Neural progenitor cell (in vitro differentiated cells): Measurements from ENCODE around the gene UBE2G2. TPM values are rescaled to one million over a fixed set of nuclear protein-coding genes. Genes with fewer than 3 reads are reported as not detected.

Experiments
- DNase-seq: peaks from one replicate; pipeline ENCODE4 v3.0.0-alpha.2; 2016; ENCODE audit warnings: low spot score
- H2AFZ ChIP-seq: fragments of 200-600 bp; sonication (generic); replicated peaks from 2 replicates; pipeline ENCODE4 v1.6.1; 2016; ENCODE audit warnings: antibody characterized with exemption
- H3F3A ChIP-seq: fragments of 200-600 bp; sonication (generic); 2 replicates; pipeline ENCODE4 v1.6.1; 2016; ENCODE audit warnings: antibody characterized with exemption, low read depth
- H3K27ac ChIP-seq: fragments of 200-600 bp; sonication (generic); 2 replicates; pipeline ENCODE4 v1.5.1; 2016; ENCODE audit warnings: mild to moderate bottlenecking
- H3K27me3 ChIP-seq: fragments of 200-600 bp; sonication (generic); 2 replicates; pipeline ENCODE4 v1.6.1; 2016; ENCODE audit warnings: mild to moderate bottlenecking, moderate library complexity
- H3K36me3 ChIP-seq: fragments of 200-600 bp; sonication (generic); 2 replicates; pipeline ENCODE4 v1.5.1; 2016
- H3K4me1 ChIP-seq: fragments of 200-600 bp; sonication (generic); 2 replicates; pipeline ENCODE4 v1.6.1; 2016; ENCODE audit warnings: mixed run types
- H3K4me2 ChIP-seq: fragments of 200-600 bp; sonication (generic); 2 replicates; pipeline ENCODE4 v1.6.1; 2016
- H3K4me3 ChIP-seq: fragments of 200-600 bp; sonication (generic); 2 replicates; pipeline ENCODE4 v1.5.1; 2016
- H3K79me2 ChIP-seq: fragments of 200-600 bp; sonication (generic); 2 replicates; pipeline ENCODE4 v1.6.1; 2016; ENCODE audit warnings: low read depth
- H3K9ac ChIP-seq: fragments of 200-600 bp; sonication (generic); 2 replicates; pipeline ENCODE4 v1.6.1; 2016
- H3K9me3 ChIP-seq: fragments of 200-600 bp; sonication (generic); 2 replicates; pipeline ENCODE4 v1.5.1; 2016; ENCODE audit warnings: low read depth
- H4K20me1 ChIP-seq: fragments of 200-600 bp; sonication (generic); 2 replicates; pipeline ENCODE4 v1.6.1; 2016; ENCODE audit warnings: low read depth
- H3K27ac Mint-ChIP-seq: 3 replicates; pipeline ENCODE4 v1.8.0; 2021; ENCODE audit warnings: mixed read lengths
- H3K27me3 Mint-ChIP-seq: 2 replicates; pipeline ENCODE4 v1.8.0; 2022; ENCODE audit warnings: low read depth, mild to moderate bottlenecking, inconsistent platforms, moderate library complexity, mixed read lengths; ENCODE audit not compliant: insufficient read depth
- H3K36me3 Mint-ChIP-seq: 3 replicates; pipeline ENCODE4 v1.8.0; 2021; ENCODE audit warnings: mixed read lengths
- H3K4me1 Mint-ChIP-seq: 3 replicates; pipeline ENCODE4 v1.8.0; 2021; ENCODE audit warnings: mixed read lengths
- H3K4me3 Mint-ChIP-seq: 3 replicates; pipeline ENCODE4 v1.8.0; 2021; ENCODE audit warnings: mild to moderate bottlenecking, moderate library complexity, mixed read lengths
- H3K9me3 Mint-ChIP-seq: 3 replicates; pipeline ENCODE4 v1.8.0; 2020; ENCODE audit warnings: mixed read lengths
- CTCF ChIP-seq: fragments of 200-600 bp; sonication (generic); IDR thresholded peaks from 2 replicates; pipeline ENCODE4 v1.5.1; 2017; ENCODE audit warnings: antibody characterized with exemption, mild to moderate bottlenecking
- EZH2 ChIP-seq: fragments of 200-600 bp; sonication (generic); IDR thresholded peaks from 2 replicates; pipeline ENCODE4 v1.6.1; 2017; ENCODE audit warnings: antibody characterized with exemption, mild to moderate bottlenecking, moderate library complexity
- EZH2phosphoT487 ChIP-seq: fragments of 200-600 bp; sonication (generic); IDR thresholded peaks from 2 replicates; pipeline ENCODE4 v1.6.1; 2017; ENCODE audit warnings: antibody characterized with exemption
- total RNA-seq: library from RNA; depleted of rRNA; stranded (reverse); fragments of >200 nt; gene quantifications from 2 replicates; pipeline ENCODE4 v1.2.3, GENCODE V29; 2015; ENCODE audit warnings: low replicate concordance

Gene UBE2G2
- total RNA-seq, 1 donor from 2014 or later, result 83.1 TPM

GRCh38 chr21:44810779-44811178 lies 9.2 kb upstream of the UBE2G2 start:
- H3K79me2 ChIP-seq, result peaks cover 39% of the 10 kb centered on the region
- Mint-ChIP-seq H3K27me3 (no peaks in the 10 kb centered on the region), H3K9me3 (no peaks in the 10 kb centered on the region)

DNA sequence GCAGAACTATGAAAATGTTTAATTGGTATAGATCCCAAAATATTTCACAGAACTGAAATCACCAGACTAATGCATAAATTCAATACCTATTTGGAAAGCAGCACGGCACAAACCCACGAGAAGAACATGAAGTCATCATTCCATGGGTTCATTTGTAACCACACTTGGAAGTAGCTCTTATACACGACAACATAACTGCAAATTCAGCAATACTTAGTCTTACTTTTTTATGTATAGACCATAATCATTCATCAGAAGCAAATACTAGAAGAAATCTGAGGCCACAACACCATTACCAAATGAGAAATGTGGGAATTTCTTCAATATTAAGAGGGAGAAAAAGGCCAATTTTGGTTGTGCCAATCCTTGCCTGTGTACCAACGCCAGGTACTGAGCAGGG lies 4.2 kb upstream of the UBE2G2 start:
- no peak overlapping the region for H2AFZ ChIP-seq
- no peaks in the 10 kb centered on the region for H3K9me3 ChIP-seq
- H3K9ac ChIP-seq, result no peak overlapping the region
- TF ChIP-seq CTCF, result no peak
- no peak for TF ChIP-seq EZH2
- no peak for TF ChIP-seq EZH2phosphoT487
- H3K9me3 Mint-ChIP-seq, result no peaks in the 10 kb centered on the region
- H3K36me3 Mint-ChIP-seq, result peaks cover 20% of the 10 kb centered on the region
- no peak overlapping the region for H3K27ac ChIP-seq
- no peak for DNase-seq
- peaks cover 11% of the 10 kb centered on the region for H4K20me1 ChIP-seq
- no peak overlapping the region for H3K4me3 Mint-ChIP-seq
- H3K27me3 ChIP-seq, result no peaks in the 10 kb centered on the region
- H3K4me3 ChIP-seq, result no peak overlapping the region
- H3K4me1 ChIP-seq, result peaks cover 10% of the 10 kb centered on the region
- no peak overlapping the region for H3K4me2 ChIP-seq
- H3K36me3 ChIP-seq, result no peaks in the 10 kb centered on the region
- H3F3A ChIP-seq, result peaks cover 22% of the 10 kb centered on the region
- no peak overlapping the region for H3K27ac Mint-ChIP-seq
- peaks cover 7% of the 10 kb centered on the region for H3K27me3 Mint-ChIP-seq
- peaks cover 14% of the 10 kb centered on the region for H3K4me1 Mint-ChIP-seq
- peaks cover 21% of the 10 kb centered on the region for H3K79me2 ChIP-seq

More at GRCh38 chr21:44810779-44811178, 9.2 kb upstream of the UBE2G2 start:
- no peak overlapping the region for H2AFZ ChIP-seq
- H3K9me3 ChIP-seq, result no peaks in the 10 kb centered on the region
- no peaks in the 10 kb centered on the region for H3K4me1 ChIP-seq
- peaks cover 34% of the 10 kb centered on the region for H4K20me1 ChIP-seq
- H3K9ac ChIP-seq, result no peak overlapping the region
- no peak overlapping the region for H3K4me3 ChIP-seq
- H3K4me2 ChIP-seq, result no peak overlapping the region
- H3K27me3 ChIP-seq, result no peaks in the 10 kb centered on the region
- no peak overlapping the region for H3K27ac ChIP-seq
- no peak overlapping the region for H3K27ac Mint-ChIP-seq
- no peak for DNase-seq
- peaks cover 3% of the 10 kb centered on the region for H3K4me1 Mint-ChIP-seq
- H3F3A ChIP-seq, result no peaks in the 10 kb centered on the region
- no peak for TF ChIP-seq EZH2
- no peak for TF ChIP-seq CTCF
- TF ChIP-seq EZH2phosphoT487, result no peak
- no peaks in the 10 kb centered on the region for H3K36me3 ChIP-seq
- H3K4me3 Mint-ChIP-seq, result no peak overlapping the region
- H3K36me3 Mint-ChIP-seq, result peaks cover 12% of the 10 kb centered on the region

DNA sequence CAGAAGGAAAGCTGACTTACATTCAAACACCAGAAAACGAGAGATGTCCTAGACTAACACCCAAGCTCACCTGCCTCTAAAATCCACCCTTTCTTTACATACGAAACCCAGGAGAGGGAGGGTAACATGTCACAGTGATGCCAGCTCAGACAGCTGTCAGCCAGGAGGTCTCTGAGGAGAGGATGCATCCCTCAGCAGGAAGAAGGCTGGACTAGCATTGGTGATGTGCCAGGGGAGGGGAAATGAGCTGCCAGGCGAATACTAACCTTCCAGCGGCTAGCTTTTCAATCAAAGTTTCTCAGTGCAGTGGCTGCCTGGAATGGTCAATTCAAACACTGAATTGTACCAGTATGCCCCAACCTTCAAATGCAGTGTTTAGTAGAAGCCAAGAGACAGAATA lies 3.6 kb upstream of the UBE2G2 start:
- Histone ChIP-seq H2AFZ (no peak overlapping the region), H3K79me2 (peaks cover 28% of the 10 kb centered on the region), H3K27ac (no peak overlapping the region), H3K9ac (no peak overlapping the region), H3K4me2 (no peak overlapping the region), H3K36me3 (no peaks in the 10 kb centered on the region), H3K27me3 (no peaks in the 10 kb centered on the region), H3K4me1 (peaks cover 17% of the 10 kb centered on the region), H3F3A (peaks cover 28% of the 10 kb centered on the region), H3K4me3 (no peak overlapping the region), H3K9me3 (no peaks in the 10 kb centered on the region), H4K20me1 (peaks cover 17% of the 10 kb centered on the region)
- H3K36me3 Mint-ChIP-seq, result peaks cover 21% of the 10 kb centered on the region
- no peaks in the 10 kb centered on the region for H3K9me3 Mint-ChIP-seq
- no peak overlapping the region for H3K4me3 Mint-ChIP-seq
- peaks cover 7% of the 10 kb centered on the region for H3K27me3 Mint-ChIP-seq
- peaks cover 20% of the 10 kb centered on the region for H3K4me1 Mint-ChIP-seq
- no peak for DNase-seq
- TF ChIP-seq EZH2phosphoT487, result no peak
- no peak for TF ChIP-seq EZH2
- H3K27ac Mint-ChIP-seq, result no peak overlapping the region

- H3K9ac ChIP-seq, result no peak overlapping the region
- Mint-ChIP-seq H3K4me3 (peak overlapping the region; percentile 31), H3K27ac (no peak overlapping the region)
These were observed 3.1 kb upstream of the UBE2G2 start for GRCh38 chr21:44804762-44805161.

More at GRCh38 chr21:44804762-44805161, 3.1 kb upstream of the UBE2G2 start:
- Histone ChIP-seq H3K4me2 (no peak overlapping the region), H4K20me1 (peaks cover 22% of the 10 kb centered on the region), H3K27me3 (no peaks in the 10 kb centered on the region), H3K79me2 (peaks cover 32% of the 10 kb centered on the region), H3K36me3 (no peaks in the 10 kb centered on the region), H2AFZ (no peak overlapping the region), H3K27ac (no peak overlapping the region), H3K4me1 (peaks cover 19% of the 10 kb centered on the region), H3K4me3 (no peak overlapping the region), H3K9me3 (no peaks in the 10 kb centered on the region), H3F3A (peaks cover 28% of the 10 kb centered on the region)
- TF ChIP-seq EZH2phosphoT487, result no peak
- no peak for TF ChIP-seq EZH2
- TF ChIP-seq CTCF, result no peak
- H3K36me3 Mint-ChIP-seq, result peaks cover 22% of the 10 kb centered on the region
- H3K4me1 Mint-ChIP-seq, result peaks cover 25% of the 10 kb centered on the region
- H3K27me3 Mint-ChIP-seq, result peaks cover 7% of the 10 kb centered on the region
- no peak for DNase-seq
- H3K9me3 Mint-ChIP-seq, result no peaks in the 10 kb centered on the region
